Mucosa of descending colon (tissue), 3 donors: ENCODE results near the gene DCLK3. TPM values are rescaled to one million over a fixed set of nuclear protein-coding genes. Genes with fewer than 3 reads are reported as not detected.

Experiments
- ATAC-seq: fragments of 200-7000 bp; cut with Tn5 transposase; one replicate; pipeline ENCODE4 v1.9.1; 2020; ENCODE audit warnings: mild to moderate bottlenecking, moderate library complexity
- DNase-seq, 3 donors: peaks; one replicate each; pipeline ENCODE4 v3.0.0-alpha.2; 2020
- H3K36me3 ChIP-seq: fragments of 200-600 bp; one replicate; pipeline ENCODE4 v1.8.0; 2021; ENCODE audit warnings: low read depth, mild to moderate bottlenecking
- H3K4me1 ChIP-seq: fragments of 200-600 bp; one replicate; pipeline ENCODE4 v1.8.0; 2021; ENCODE audit warnings: low read depth, mild to moderate bottlenecking
- H3K4me3 ChIP-seq: fragments of 200-600 bp; one replicate; pipeline ENCODE4 v1.8.0; 2021; ENCODE audit warnings: mild to moderate bottlenecking
- H3K9me3 ChIP-seq: fragments of 200-600 bp; one replicate; pipeline ENCODE4 v1.8.0; 2021; ENCODE audit warnings: mild to moderate bottlenecking
- CTCF ChIP-seq: fragments of 200-600 bp; IDR thresholded peaks from one replicate; pipeline ENCODE4 v1.8.0; 2022; ENCODE audit warnings: antibody characterized with exemption, mild to moderate bottlenecking
- intact Hi-C, 2 donors: fragments of 100-400 bp; cut with DNase I in 1 of 2; cut with micrococcal nuclease in 1 of 2; formaldehyde crosslinking; loops; one replicate each; pipeline versions ENCODE4 v1.11.0 to v1.11.1; 2022; cut with DNase I, micrococcal nuclease
- total RNA-seq, 3 donors: library from RNA; stranded (reverse); fragmentation: NEBNext Ultra II Directional in 2 of 3; extraction: Animal tissue kit (Norgen Biotek cat#: 25700) in 2 of 3; gene quantifications; one replicate each; pipeline versions ENCODE4 v1.2.1 to v1.2.4, GENCODE V29; 2021 to 2023
- donor health status: DM: no; HTN: no; CAD: no; lungs with moderate emphysema.
- donor health status: DM: no; HTN: no; CAD: no.
- donor health status: DM: no; HTN: yes; CAD: no.

Gene DCLK3
- total RNA-seq, 3 donors from 2014 or later, result 0.06 to 0.19 TPM; not detected in 1

GRCh38 chr3:36714343-36715086 is 49.8 kb downstream of the DCLK3 start:
- DNase-seq, result no peak
- Histone ChIP-seq H3K4me3 (no peak overlapping the region), H3K9me3 (no peaks in the 10 kb centered on the region), H3K4me1 (no peaks in the 10 kb centered on the region), H3K36me3 (no peaks in the 10 kb centered on the region)
- no peak for ATAC-seq
- no peak for TF ChIP-seq CTCF
- intact Hi-C loops, result no loop called here

- intact Hi-C loops, result no loop called here
- no peak for TF ChIP-seq CTCF
- ATAC-seq, result no peak
- no peak for DNase-seq
- Histone ChIP-seq H3K9me3 (no peaks in the 10 kb centered on the region), H3K4me1 (no peaks in the 10 kb centered on the region), H3K36me3 (no peaks in the 10 kb centered on the region), H3K4me3 (no peak overlapping the region)
Measured at GRCh38 chr3:36713904-36714303, 50.4 kb downstream of the DCLK3 start.

GRCh38 chr3:36710606-36711005 is 53.7 kb downstream of the DCLK3 start:
- Histone ChIP-seq H3K36me3 (no peaks in the 10 kb centered on the region), H3K9me3 (no peaks in the 10 kb centered on the region), H3K4me1 (no peaks in the 10 kb centered on the region), H3K4me3 (no peak overlapping the region)
- no peak for TF ChIP-seq CTCF
- intact Hi-C loops, result no loop called here
- ATAC-seq (no peak), DNase-seq (no peak)

- H3K9me3 ChIP-seq, result no peaks in the 10 kb centered on the region
- no peaks in the 10 kb centered on the region for H3K4me1 ChIP-seq
- DNase-seq, result no peak
- ATAC-seq, result no peak
- no peak for TF ChIP-seq CTCF
- intact Hi-C loops, result no loop called here
- no peaks in the 10 kb centered on the region for H3K36me3 ChIP-seq
- H3K4me3 ChIP-seq, result no peak overlapping the region
Measured at GRCh38 chr3:36709826-36710365, 54.5 kb downstream of the DCLK3 start.

GRCh38 chr3:36709281-36709680 is 55.1 kb downstream of the DCLK3 start:
- no peak for TF ChIP-seq CTCF
- H3K4me1 ChIP-seq, result no peaks in the 10 kb centered on the region
- H3K36me3 ChIP-seq, result no peaks in the 10 kb centered on the region
- no peaks in the 10 kb centered on the region for H3K9me3 ChIP-seq
- DNase-seq (no peak), ATAC-seq (no peak)
- intact Hi-C loops, result no loop called here
- H3K4me3 ChIP-seq, result no peak overlapping the region
